ENCODE measurements around the gene LKAAEAR1. TPM values are rescaled to one million over a fixed set of nuclear protein-coding genes. Genes with fewer than 3 reads are reported as not detected.

LKAAEAR1 gene
- total and polyA plus RNA-seq, 2 of the 13 experiments (the other 11 are each of a cell fraction or from before 2014, with no cell fraction given), result not detected

DNA sequence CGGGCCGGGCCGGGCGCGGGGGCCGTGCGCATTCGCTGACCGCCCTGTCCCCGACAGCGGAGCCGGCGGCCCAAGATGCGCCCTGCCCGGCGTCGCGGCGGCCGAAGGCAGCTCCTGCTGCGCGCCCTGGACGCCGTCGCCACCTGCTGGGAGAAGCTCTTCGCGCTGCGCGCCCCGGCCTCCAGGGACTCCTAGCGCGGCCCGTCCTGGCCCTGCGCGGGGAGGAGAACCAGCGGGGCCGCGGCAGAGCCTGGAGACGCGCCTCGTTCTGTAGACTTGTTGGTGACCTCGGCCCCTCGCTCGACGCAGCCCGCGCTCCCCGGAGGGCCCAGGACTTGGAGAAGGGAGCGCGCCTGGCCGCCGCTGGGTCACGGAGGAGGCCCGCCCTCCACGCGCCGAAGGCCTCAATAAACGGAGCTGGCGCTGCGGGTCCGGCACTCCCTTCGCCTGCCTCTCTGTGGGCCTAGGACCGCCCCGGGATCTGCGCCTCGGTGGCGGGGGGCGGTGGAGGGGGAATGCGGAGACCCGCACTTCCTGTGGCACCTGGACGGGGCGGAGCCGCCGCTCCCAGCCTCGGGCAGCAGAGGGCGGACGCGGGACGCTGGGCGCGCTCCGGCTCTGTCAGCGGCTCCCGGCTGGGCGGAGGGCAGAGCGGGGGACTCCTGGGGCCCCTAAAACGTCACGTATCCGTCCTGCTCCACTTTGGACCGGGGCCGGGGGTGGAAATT lies 45.5 kb downstream of the LKAAEAR1 start (continued):
- TF ChIP-seq ZBTB26 (CRISPR knock-in tag; IDR thresholded peaks at IDR 0.05; ENCODE audit: borderline replicate concordance) (no peak), HNRNPUL1 (IDR thresholded peaks at IDR 0.05; ENCODE audit: low read depth, low read length) (no peak), BCL6 (CRISPR knock-in tag; IDR thresholded peaks at IDR 0.05) (no peak), FOXJ3 (CRISPR knock-in tag; IDR thresholded peaks at IDR 0.05; ENCODE audit: borderline replicate concordance) (no peak), FOXC1 (CRISPR knock-in tag; IDR thresholded peaks at IDR 0.05; ENCODE audit: borderline replicate concordance) (no peak), ZNF83 (CRISPR knock-in tag; IDR thresholded peaks at IDR 0.05; ENCODE audit: borderline replicate concordance) (no peak), HNF4A (CRISPR knock-in tag; IDR thresholded peaks at IDR 0.05) (no peak), CBX1 (IDR thresholded peaks at IDR 0.05; ENCODE audit: low read depth) (no peak), ZNF574 (CRISPR knock-in tag; IDR thresholded peaks at IDR 0.05) (0 out of 2 replicates have a peak, but pooled peaks have one; percentile 33), ZNF703 (CRISPR knock-in tag; IDR thresholded peaks at IDR 0.05; ENCODE audit: borderline replicate concordance) (no peak), PRMT3 (CRISPR knock-in tag; IDR thresholded peaks at IDR 0.05; ENCODE audit: borderline replicate concordance, low read depth) (no peak), CSRNP1 (CRISPR knock-in tag; IDR thresholded peaks at IDR 0.05) (0 out of 2 replicates have a peak, but pooled peaks have one; percentile 37), SAP130 (CRISPR knock-in tag; IDR thresholded peaks at IDR 0.05; ENCODE audit: low read depth) (no peak), ELF3 (CRISPR knock-in tag; IDR thresholded peaks at IDR 0.05) (no peak), ZSCAN31 (CRISPR knock-in tag; IDR thresholded peaks at IDR 0.05; ENCODE audit: low read depth) (no peak), PITX1 (CRISPR knock-in tag; IDR thresholded peaks at IDR 0.05) (no peak), ZC3H13 (CRISPR knock-in tag; IDR thresholded peaks at IDR 0.05) (0 out of 2 replicates have a peak, but pooled peaks have one; percentile 23), KDM5B (CRISPR knock-in tag; IDR thresholded peaks at IDR 0.05; ENCODE audit: borderline replicate concordance) (no peak)
- TF ChIP-seq, protein P1, sequence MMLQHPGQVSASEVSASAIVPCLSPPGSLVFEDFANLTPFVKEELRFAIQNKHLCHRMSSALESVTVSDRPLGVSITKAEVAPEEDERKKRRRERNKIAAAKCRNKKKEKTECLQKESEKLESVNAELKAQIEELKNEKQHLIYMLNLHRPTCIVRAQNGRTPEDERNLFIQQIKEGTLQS (CRISPR knock-in tag; IDR thresholded peaks at IDR 0.05), result no peak

Measured in HepG2 (cell line).